Ishikawa (cell line): ENCODE results near the gene ZBTB5.

Experiments used
- CEBPB ChIP-seq: IDR thresholded peaks from 2 replicates; pipeline ENCODE4 v1.6.1; 2012
- CREB1 ChIP-seq: IDR thresholded peaks from 2 replicates; pipeline ENCODE4 v1.6.1; 2012; ENCODE audit warnings: low read depth
- EGR1 ChIP-seq: IDR thresholded peaks from 2 replicates; pipeline ENCODE4 v1.6.1; 2012
- EP300 ChIP-seq: IDR thresholded peaks from 2 replicates; pipeline ENCODE4 v1.6.1; 2012; ENCODE audit warnings: borderline replicate concordance
- FOXM1 ChIP-seq: IDR thresholded peaks from 2 replicates; pipeline ENCODE4 v1.6.1; 2012; ENCODE audit warnings: low read depth, borderline replicate concordance
- MAX ChIP-seq: IDR thresholded peaks from 2 replicates; pipeline ENCODE4 v1.6.1; 2012
- NFIC ChIP-seq: IDR thresholded peaks from 2 replicates; pipeline ENCODE4 v1.6.1; 2012
- RAD21 ChIP-seq: IDR thresholded peaks from 2 replicates; pipeline ENCODE4 v1.6.1; 2012; ENCODE audit warnings: low read depth
- REST ChIP-seq: IDR thresholded peaks from 2 replicates; pipeline ENCODE4 v1.6.1; 2012; ENCODE audit warnings: low read depth, mild to moderate bottlenecking
- TAF1 ChIP-seq: IDR thresholded peaks from 2 replicates; pipeline ENCODE4 v1.6.1; 2012; ENCODE audit warnings: low read depth, mild to moderate bottlenecking
- TCF12 ChIP-seq: IDR thresholded peaks from 2 replicates; pipeline ENCODE4 v1.6.1; 2012; ENCODE audit warnings: low read depth
- TEAD4 ChIP-seq: IDR thresholded peaks from 2 replicates; pipeline ENCODE4 v1.6.1; 2012
- USF1 ChIP-seq: IDR thresholded peaks from 2 replicates; pipeline ENCODE4 v1.6.1; 2012
- YY1 ChIP-seq: IDR thresholded peaks from 2 replicates; pipeline ENCODE4 v1.6.1; 2012; ENCODE audit warnings: low read depth

GRCh38 chr9:37415011-37415719, 50.1 kb downstream of the ZBTB5 start:
- TF ChIP-seq NFIC (no peak), USF1 (no peak), CEBPB (no peak), CREB1 (no peak), TAF1 (no peak), TCF12 (no peak), EP300 (no peak), TEAD4 (peak; percentile 77), YY1 (no peak), MAX (no peak), FOXM1 (no peak), REST (no peak), EGR1 (no peak), RAD21 (peak; percentile 75)
